T1000 (cell line): Measurements from ENCODE around the gene APOC1.
A peak's percentile ranks its signal among the peaks of the same experiment; 100 is the strongest.
"Not testable (repeated sequence)": the region's sequence is repeated elsewhere in the genome, so short reads cannot be mapped to it uniquely, and the experiment has no call there.

ENCODE experiments used
- DNase-seq: peaks from one replicate; lab custom pipeline; 2025; ENCODE audit warnings: mixed read lengths; lab: John Stamatoyannopoulos, UW

Gene APOC1

GRCh38 chr19:44889830-44890365, 24.5 kb upstream of the APOC1 start:
- DNase-seq, result no peak

GRCh38 chr19:44890366-44891015, 23.9 kb upstream of the APOC1 start:
- DNase-seq, result peak; percentile 99

GRCh38 chr19:44891016-44891882, 23.2 kb upstream of the APOC1 start, which contains the start of gene TOMM40:
Gene TOMM40, plus strand, starts transcription at chr19:44891254. Its CDS starts 162 bp downstream, at chr19:44891416.
- DNase-seq, result peak; percentile 59

- DNase-seq, result no peak
Measured at GRCh38 chr19:44892932-44893331, 21.5 kb upstream of the APOC1 start.

GRCh38 chr19:44893332-44894051, 20.9 kb upstream of the APOC1 start:
- DNase-seq, result no peak

GRCh38 chr19:44894052-44894400, 20.4 kb upstream of the APOC1 start:
- DNase-seq, result no peak

- DNase-seq, result no peak
Measured at GRCh38 chr19:44894946-44895345, 19.5 kb upstream of the APOC1 start.

- DNase-seq, result no peak
Measured at GRCh38 chr19:44897835-44898234, 16.6 kb upstream of the APOC1 start.

GRCh38 chr19:44900328-44901244, 13.8 kb upstream of the APOC1 start:
- DNase-seq, result no peak

- no peak for DNase-seq
Measured at GRCh38 chr19:44903216-44903601, 11.2 kb upstream of the APOC1 start.

- peak; percentile 46 for DNase-seq
Measured at GRCh38 chr19:44903602-44904425, 10.6 kb upstream of the APOC1 start.

GRCh38 chr19:44904426-44904994, 9.9 kb upstream of the APOC1 start:
- no peak for DNase-seq

GRCh38 chr19:44905437-44906160, 8.8 kb upstream of the APOC1 start, which contains the start of gene APOE:
Gene APOE, plus strand, starts transcription at chr19:44905796. Its CDS starts 829 bp downstream, at chr19:44906625.
- no peak for DNase-seq

GRCh38 chr19:44907613-44908012, 6.8 kb upstream of the APOC1 start:
- DNase-seq, result no peak

GRCh38 chr19:44908074-44908835, 6.2 kb upstream of the APOC1 start:
- DNase-seq, result no peak

- DNase-seq, result no peak
Measured at GRCh38 chr19:44908836-44909261, 5.6 kb upstream of the APOC1 start.

- DNase-seq, result no peak
Measured at GRCh38 chr19:44909775-44910174, 4.6 kb upstream of the APOC1 start.

GRCh38 chr19:44911896-44912295, 2.5 kb upstream of the APOC1 start:
- DNase-seq, result not testable (repeated sequence)
